Endothelial cell of umbilical vein (primary cell): Measurements from ENCODE around the gene ANKRD44.

ENCODE experiments used
- CTCF ChIP-seq, 2 donors: IDR thresholded peaks; 1 replicate in 1 of 2; 2 replicates in 1 of 2; pipeline ENCODE4 v1.5.1; 2011; ENCODE audit warnings: low read length in 2 of 2, mild to moderate bottlenecking in 2 of 2, moderate library complexity in 2 of 2, control low read depth in 1 of 2, inconsistent platforms in 1 of 2, low read depth in 1 of 2; ENCODE audit not compliant: insufficient read depth in 1 of 2; ENCODE audit errors: extremely low read depth in 1 of 2
- EZH2 ChIP-seq: IDR thresholded peaks from 2 replicates; pipeline ENCODE4 v1.6.1; 2012; ENCODE audit warnings: borderline replicate concordance, low read depth, mild to moderate bottlenecking, moderate library complexity, low read length, inconsistent platforms; ENCODE audit not compliant: severe bottlenecking
- FOS ChIP-seq: IDR thresholded peaks from 2 replicates; pipeline ENCODE4 v1.6.1; 2011; ENCODE audit warnings: mild to moderate bottlenecking, low read length, moderate library complexity, borderline replicate concordance; ENCODE audit not compliant: insufficient read depth
- GATA2 ChIP-seq: IDR thresholded peaks from 2 replicates; pipeline ENCODE4 v1.7.0; 2011; ENCODE audit warnings: low read depth, mild to moderate bottlenecking, moderate library complexity, mixed read lengths, low read length; ENCODE audit not compliant: insufficient read length, insufficient read depth
- JUN ChIP-seq: IDR thresholded peaks from 2 replicates; pipeline ENCODE4 v1.6.1; 2011; ENCODE audit warnings: borderline replicate concordance, low read depth; ENCODE audit not compliant: insufficient read length, insufficient read depth
- MAX ChIP-seq: IDR thresholded peaks from 2 replicates; pipeline ENCODE4 v1.6.1; 2011; ENCODE audit not compliant: insufficient read depth, insufficient read length
- POLR2A ChIP-seq: IDR thresholded peaks from 2 replicates; pipeline ENCODE4 v1.6.1; 2012; ENCODE audit warnings: low read depth, mild to moderate bottlenecking, control low read depth, low read length
- POLR2AphosphoS5 ChIP-seq: IDR thresholded peaks from 2 replicates; pipeline ENCODE4 v1.6.1; 2012; ENCODE audit warnings: low read depth, mild to moderate bottlenecking, control low read depth, low read length, moderate library complexity; ENCODE audit not compliant: insufficient read depth

DNA sequence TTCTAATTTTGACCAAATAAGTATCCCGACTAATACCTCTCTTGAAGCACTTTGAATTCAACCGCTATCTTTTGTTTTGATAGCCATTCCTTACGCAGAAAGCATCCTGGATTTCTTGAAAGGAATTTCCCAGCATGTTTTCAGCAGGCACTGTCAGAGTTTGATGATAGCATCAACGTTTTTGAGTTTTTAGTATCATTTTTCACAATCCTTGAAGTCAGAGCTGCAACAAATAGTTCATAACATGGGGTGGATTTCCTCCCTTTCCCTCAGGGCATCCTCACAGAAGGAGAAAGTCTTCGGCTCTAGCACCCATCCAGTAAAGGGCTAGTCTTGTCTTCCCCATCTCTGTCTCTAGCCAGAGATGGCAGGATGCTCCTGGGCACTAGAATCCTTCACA is 46.2 kb downstream of the ANKRD44 start:
- TF ChIP-seq CTCF (IDR thresholded peaks at IDR 0.05; ENCODE audit: extremely low read depth in 1 of 2, insufficient read depth in 1 of 2, low read depth in 1 of 2, low read length in 2 of 2): no peak
- no peak for TF ChIP-seq POLR2A
- no peak for TF ChIP-seq MAX
- TF ChIP-seq POLR2AphosphoS5: no peak
- TF ChIP-seq EZH2: no peak
- no peak for TF ChIP-seq FOS
- no peak for TF ChIP-seq GATA2
- TF ChIP-seq JUN: no peak
